ENCODE data around the gene NPAS4. TPM values are rescaled to one million over a fixed set of nuclear protein-coding genes. Genes with fewer than 3 reads are reported as not detected.

The NPAS4 gene
- total RNA-seq, 1 donor from 2014 or later, result 1.1 TPM

- H3K27me3 Mint-ChIP-seq (ENCODE audit: low read depth), result no peaks in the 10 kb centered on the region
Measured at GRCh38 chr11:66443602-66444001, 22.8 kb downstream of the NPAS4 start.

GRCh38 chr11:66447012-66447411 is 26.2 kb downstream of the NPAS4 start:
- peaks cover 14% of the 10 kb centered on the region for H3K9me3 Mint-ChIP-seq
- no peaks in the 10 kb centered on the region for H3K36me3 Mint-ChIP-seq
- peaks cover 8% of the 10 kb centered on the region for H3K27me3 Mint-ChIP-seq (ENCODE audit: low read depth)
- TF ChIP-seq CTCF (IDR thresholded peaks at IDR 0.05; ENCODE audit: unreplicated experiment), result no peak
- no peak overlapping the region for H3K27ac Mint-ChIP-seq
- DNase-seq (ENCODE audit: low spot score in 2 of 2, unreplicated experiment in 2 of 2), result no peak
- H3K4me3 Mint-ChIP-seq, result no peak overlapping the region
- peaks cover 4% of the 10 kb centered on the region for H3K4me1 Mint-ChIP-seq

More at GRCh38 chr11:66443602-66444001, 22.8 kb downstream of the NPAS4 start:
- Mint-ChIP-seq H3K9me3 (peaks cover 12% of the 10 kb centered on the region), H3K27ac (no peak overlapping the region), H3K4me3 (no peak overlapping the region), H3K4me1 (peaks cover 4% of the 10 kb centered on the region), H3K36me3 (no peaks in the 10 kb centered on the region)
- no peak for DNase-seq (ENCODE audit: low spot score in 2 of 2, unreplicated experiment in 2 of 2)
- TF ChIP-seq CTCF (IDR thresholded peaks at IDR 0.05; ENCODE audit: unreplicated experiment), result no peak

GRCh38 chr11:66448523-66448922 is 27.7 kb downstream of the NPAS4 start:
- DNase-seq (ENCODE audit: low spot score in 2 of 2, unreplicated experiment in 2 of 2), result no peak
- Mint-ChIP-seq H3K36me3 (no peaks in the 10 kb centered on the region), H3K27ac (no peak overlapping the region), H3K4me1 (peaks cover 4% of the 10 kb centered on the region), H3K9me3 (peaks cover 8% of the 10 kb centered on the region), H3K27me3 (ENCODE audit: low read depth) (peaks cover 8% of the 10 kb centered on the region), H3K4me3 (no peak overlapping the region)
- TF ChIP-seq CTCF (IDR thresholded peaks at IDR 0.05; ENCODE audit: unreplicated experiment), result no peak

GRCh38 chr11:66450560-66450959 is 29.7 kb downstream of the NPAS4 start:
- peaks cover 16% of the 10 kb centered on the region for H3K4me1 Mint-ChIP-seq
- no peak overlapping the region for H3K4me3 Mint-ChIP-seq
- TF ChIP-seq CTCF (IDR thresholded peaks at IDR 0.05; ENCODE audit: unreplicated experiment), result no peak
- peaks cover 10% of the 10 kb centered on the region for H3K27me3 Mint-ChIP-seq (ENCODE audit: low read depth)
- no peak for DNase-seq (ENCODE audit: low spot score in 2 of 2, unreplicated experiment in 2 of 2)
- no peaks in the 10 kb centered on the region for H3K36me3 Mint-ChIP-seq
- H3K27ac Mint-ChIP-seq, result no peak overlapping the region
- H3K9me3 Mint-ChIP-seq, result peaks cover 3% of the 10 kb centered on the region

- no peak overlapping the region for H3K27ac Mint-ChIP-seq
- TF ChIP-seq CTCF (IDR thresholded peaks at IDR 0.05; ENCODE audit: unreplicated experiment), result no peak
- no peak overlapping the region for H3K4me3 Mint-ChIP-seq
- H3K36me3 Mint-ChIP-seq, result no peaks in the 10 kb centered on the region
- H3K27me3 Mint-ChIP-seq (ENCODE audit: low read depth), result peaks cover 10% of the 10 kb centered on the region
- peaks cover 13% of the 10 kb centered on the region for H3K4me1 Mint-ChIP-seq
- no peak for DNase-seq (ENCODE audit: low spot score in 2 of 2, unreplicated experiment in 2 of 2)
- peaks cover 3% of the 10 kb centered on the region for H3K9me3 Mint-ChIP-seq
Measured at GRCh38 chr11:66451663-66452062, 30.8 kb downstream of the NPAS4 start.

- peaks cover 13% of the 10 kb centered on the region for H3K4me1 Mint-ChIP-seq
- H3K4me3 Mint-ChIP-seq, result no peak overlapping the region
- no peak for DNase-seq (ENCODE audit: low spot score in 2 of 2, unreplicated experiment in 2 of 2)
- H3K9me3 Mint-ChIP-seq, result peaks cover 3% of the 10 kb centered on the region
- no peak for TF ChIP-seq CTCF (IDR thresholded peaks at IDR 0.05; ENCODE audit: unreplicated experiment)
- H3K36me3 Mint-ChIP-seq, result no peaks in the 10 kb centered on the region
- H3K27ac Mint-ChIP-seq, result peak overlapping the region; percentile 28
- H3K27me3 Mint-ChIP-seq (ENCODE audit: low read depth), result peaks cover 10% of the 10 kb centered on the region
Measured at GRCh38 chr11:66454247-66454646, 33.4 kb downstream of the NPAS4 start.
